T-helper 17 cell (primary cell): ENCODE measurements around the gene POU6F2. TPM values are rescaled to one million over a fixed set of nuclear protein-coding genes. Genes with fewer than 3 reads are reported as not detected.

Experiments used
- ATAC-seq: fragments of 150-1000 bp; cut with Tn5 transposase; 2 replicates; pipeline ENCODE4 v1.10.0; 2021; ENCODE audit warnings: mild to moderate bottlenecking, moderate library complexity
- DNase-seq, 3 donors: peaks; one replicate each; pipeline versions ENCODE4 v3.0.0 to v3.0.0-alpha.2; 2020 to 2021
- H3K9me3 ChIP-seq: one replicate; pipeline ENCODE4 v1.7.0; 2013; ENCODE audit warnings: low read length, mild to moderate bottlenecking; ENCODE audit not compliant: control insufficient read depth, poor library complexity, severe bottlenecking
- H3K27ac Mint-ChIP-seq: one replicate; pipeline ENCODE4 v1.8.0; 2022; ENCODE audit warnings: mild to moderate bottlenecking, moderate library complexity, mixed read lengths
- H3K27me3 Mint-ChIP-seq: one replicate; pipeline ENCODE4 v1.8.0; 2022; ENCODE audit warnings: mixed read lengths
- H3K36me3 Mint-ChIP-seq: one replicate; pipeline ENCODE4 v1.8.0; 2022; ENCODE audit warnings: low read depth, mixed read lengths
- H3K4me1 Mint-ChIP-seq: one replicate; pipeline ENCODE4 v1.8.0; 2022; ENCODE audit warnings: mild to moderate bottlenecking, mixed read lengths
- H3K4me3 Mint-ChIP-seq: one replicate; pipeline ENCODE4 v1.8.0; 2022; ENCODE audit warnings: mild to moderate bottlenecking, moderate library complexity, mixed read lengths
- total RNA-seq, 4 donors: library from RNA in 2 of 4; stranded (reverse) in 2 of 4; gene quantifications; one replicate each; pipeline ENCODE4 v1.2.3 and lab custom pipeline; 2022 to 2026

Gene POU6F2
- total RNA-seq, 2 donors from 2014 or later = 0.29 TPM; not detected in 1

DNA sequence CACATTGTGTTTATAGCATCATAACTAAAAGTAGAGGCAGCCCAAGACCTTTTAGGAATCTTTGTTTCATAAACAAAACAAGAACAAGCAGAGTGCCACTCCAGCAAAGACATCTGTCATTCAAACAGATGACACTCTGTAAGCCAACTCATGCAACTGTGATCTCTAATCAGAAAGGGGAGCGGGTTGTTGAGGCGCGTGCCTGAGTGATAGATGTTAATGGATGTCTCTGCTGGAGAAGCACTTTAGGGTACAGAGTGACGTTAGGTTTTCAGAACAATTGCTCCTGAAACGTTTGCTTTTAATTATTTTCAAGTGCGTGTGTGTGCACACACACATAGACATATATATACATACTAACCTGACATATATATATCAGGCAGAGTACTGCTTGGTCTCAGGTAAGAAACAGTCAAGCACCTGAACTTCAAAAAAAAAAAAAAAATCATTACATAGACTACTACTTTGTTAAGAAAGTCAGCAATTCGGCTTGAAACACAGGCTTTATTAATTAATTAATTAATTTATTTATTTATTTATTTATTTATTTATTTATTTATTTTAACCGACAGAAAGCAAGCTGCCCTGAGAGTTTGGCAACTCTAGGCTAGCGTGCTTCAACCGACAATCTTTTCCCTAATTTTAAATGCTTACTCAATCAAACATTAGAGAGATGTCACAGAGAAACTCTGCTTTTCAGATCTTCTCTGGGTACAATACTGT, 109.1 kb downstream of the POU6F2 start:
- Mint-ChIP-seq H3K36me3 (peaks cover 3% of the 10 kb centered on the region), H3K27ac (no peak overlapping the region), H3K4me3 (no peak overlapping the region), H3K4me1 (peaks cover 3% of the 10 kb centered on the region), H3K27me3 (peaks cover 30% of the 10 kb centered on the region)
- H3K9me3 ChIP-seq = no peaks in the 10 kb centered on the region
- no peak for DNase-seq
- no peak for ATAC-seq

- H3K4me1 Mint-ChIP-seq = peaks cover 3% of the 10 kb centered on the region
- peaks cover 3% of the 10 kb centered on the region for H3K36me3 Mint-ChIP-seq
- ATAC-seq (no peak), DNase-seq (no peak)
- H3K9me3 ChIP-seq = no peaks in the 10 kb centered on the region
- H3K4me3 Mint-ChIP-seq = no peak overlapping the region
- peaks cover 24% of the 10 kb centered on the region for H3K27me3 Mint-ChIP-seq
- H3K27ac Mint-ChIP-seq = no peak overlapping the region
These were observed 111.3 kb downstream of the POU6F2 start for GRCh38 chr7:39088730-39089593.

GRCh38 chr7:39091145-39091544, 113.4 kb downstream of the POU6F2 start:
- Mint-ChIP-seq H3K4me1 (no peaks in the 10 kb centered on the region), H3K4me3 (no peak overlapping the region), H3K36me3 (no peaks in the 10 kb centered on the region), H3K27me3 (peaks cover 13% of the 10 kb centered on the region), H3K27ac (no peak overlapping the region)
- H3K9me3 ChIP-seq = no peaks in the 10 kb centered on the region
- no peak for ATAC-seq
- no peak for DNase-seq

DNA sequence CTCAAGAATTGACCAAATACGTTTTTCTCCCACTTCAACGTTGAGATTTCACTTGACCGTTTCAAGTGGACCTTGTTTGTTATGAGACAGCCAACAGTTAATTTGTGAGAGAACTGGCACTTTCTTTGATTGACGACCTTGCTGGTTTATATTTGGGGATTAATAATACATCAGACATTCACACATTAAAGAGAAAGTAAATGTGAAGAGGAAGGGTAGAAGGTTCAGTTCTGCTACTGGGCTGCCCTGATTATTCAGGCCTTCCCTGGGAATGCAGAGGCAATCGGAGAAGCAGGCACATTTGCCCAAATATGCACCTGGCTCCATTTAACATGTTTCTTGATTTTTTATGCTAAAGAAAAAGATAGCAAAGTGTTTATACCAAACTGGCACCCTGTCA, 114.1 kb downstream of the POU6F2 start:
- no peak for ATAC-seq
- no peak overlapping the region for H3K4me3 Mint-ChIP-seq

GRCh38 chr7:39094731-39095130, 117.0 kb downstream of the POU6F2 start:
- ATAC-seq = no peak
- Mint-ChIP-seq H3K4me1 (no peaks in the 10 kb centered on the region), H3K36me3 (no peaks in the 10 kb centered on the region), H3K4me3 (no peak overlapping the region), H3K27ac (no peak overlapping the region), H3K27me3 (peaks cover 5% of the 10 kb centered on the region)
- DNase-seq = no peak
- H3K9me3 ChIP-seq = no peaks in the 10 kb centered on the region

More for the DNA sequence above, 114.1 kb downstream of the POU6F2 start:
- H3K4me1 Mint-ChIP-seq = no peaks in the 10 kb centered on the region
- DNase-seq = no peak
- H3K9me3 ChIP-seq = no peaks in the 10 kb centered on the region
- no peaks in the 10 kb centered on the region for H3K36me3 Mint-ChIP-seq
- no peak overlapping the region for H3K27ac Mint-ChIP-seq
- H3K27me3 Mint-ChIP-seq = peaks cover 9% of the 10 kb centered on the region

DNA sequence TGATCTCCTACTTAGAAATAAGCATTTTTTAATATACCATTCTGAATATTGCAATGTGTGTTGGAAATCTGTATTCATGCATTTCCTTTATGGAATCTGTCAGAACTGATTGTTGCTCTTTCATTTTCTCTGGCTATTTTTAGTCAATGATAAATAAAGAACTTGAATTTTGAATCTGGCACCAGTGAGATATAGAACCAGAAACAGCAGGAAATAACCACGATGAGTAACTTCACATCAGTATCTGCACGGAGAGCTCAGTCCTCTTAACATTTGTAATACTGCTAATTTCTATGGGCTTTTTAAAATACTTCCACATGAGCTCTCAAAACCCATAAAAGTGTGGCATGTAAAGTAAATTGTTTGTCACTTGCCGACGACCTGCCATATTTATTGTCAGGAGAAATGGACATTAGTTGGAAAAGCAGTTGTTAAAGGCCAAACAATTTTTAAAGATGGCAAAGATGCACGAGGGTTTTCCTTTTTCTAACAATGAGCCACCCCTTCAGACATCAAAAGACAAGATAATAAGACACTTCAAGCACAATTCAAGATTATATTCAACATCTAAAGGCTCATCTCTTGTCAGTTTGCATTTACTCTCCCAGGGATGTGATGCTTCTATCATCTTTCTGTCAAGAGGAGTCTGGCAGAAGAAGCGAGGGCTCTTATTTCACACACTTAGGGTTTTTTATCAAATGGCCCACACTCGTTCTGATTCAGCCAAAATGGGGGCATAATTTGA, 118.3 kb downstream of the POU6F2 start:
- ATAC-seq (no peak), DNase-seq (no peak)
- peaks cover 5% of the 10 kb centered on the region for H3K27me3 Mint-ChIP-seq
- no peaks in the 10 kb centered on the region for H3K9me3 ChIP-seq
- H3K4me3 Mint-ChIP-seq = no peak overlapping the region
- H3K36me3 Mint-ChIP-seq = no peaks in the 10 kb centered on the region
- no peak overlapping the region for H3K27ac Mint-ChIP-seq
- H3K4me1 Mint-ChIP-seq = no peaks in the 10 kb centered on the region

DNA sequence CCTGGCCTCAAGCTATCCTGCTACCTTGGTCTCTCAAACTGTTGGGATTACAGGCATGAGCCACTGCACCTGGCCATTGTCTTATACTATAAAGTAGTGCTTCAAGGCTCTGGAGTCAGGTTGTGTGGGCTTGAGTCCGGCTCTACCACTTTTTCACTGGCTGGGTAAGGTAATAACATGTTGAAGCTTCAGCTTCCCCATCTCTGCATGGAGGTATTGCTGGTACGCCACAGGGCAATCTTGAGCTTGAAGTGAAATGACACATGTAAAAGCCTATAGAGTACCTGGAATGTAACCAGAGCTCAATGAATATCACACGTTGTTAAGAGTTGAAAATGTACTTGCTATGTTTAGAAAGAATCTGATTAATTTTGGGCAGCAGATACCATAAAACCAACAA, 120.8 kb downstream of the POU6F2 start:
- no peak overlapping the region for H3K27ac Mint-ChIP-seq
- H3K4me1 Mint-ChIP-seq = no peaks in the 10 kb centered on the region
- DNase-seq = no peak
- H3K9me3 ChIP-seq = no peaks in the 10 kb centered on the region
- no peaks in the 10 kb centered on the region for H3K36me3 Mint-ChIP-seq
- ATAC-seq = no peak
- peaks cover 5% of the 10 kb centered on the region for H3K27me3 Mint-ChIP-seq
- H3K4me3 Mint-ChIP-seq = no peak overlapping the region

DNA sequence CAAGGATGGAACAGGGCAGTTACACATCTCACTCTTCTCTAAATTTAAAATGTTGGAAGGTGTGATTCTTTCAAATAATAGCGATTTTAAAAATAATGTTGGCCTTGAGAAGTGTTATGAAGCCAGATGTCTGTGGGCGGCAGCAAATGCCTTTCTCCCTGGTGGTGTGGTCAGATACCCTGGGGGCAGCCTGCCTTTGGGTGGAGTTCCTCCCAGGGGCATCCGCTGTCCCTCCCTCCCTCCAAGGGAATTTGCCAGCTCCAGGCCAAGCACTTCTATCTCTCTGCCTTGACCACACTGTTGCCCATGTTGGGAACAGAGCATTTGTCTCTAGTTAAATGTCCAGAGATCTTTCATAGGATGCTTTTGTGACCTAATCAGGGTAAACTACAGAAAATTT, 121.4 kb downstream of the POU6F2 start:
- DNase-seq (no peak), ATAC-seq (no peak)
- Mint-ChIP-seq H3K4me1 (no peaks in the 10 kb centered on the region), H3K27ac (no peak overlapping the region), H3K4me3 (no peak overlapping the region), H3K27me3 (peaks cover 5% of the 10 kb centered on the region), H3K36me3 (no peaks in the 10 kb centered on the region)
- H3K9me3 ChIP-seq = no peaks in the 10 kb centered on the region

- H3K27ac Mint-ChIP-seq = no peak overlapping the region
- ATAC-seq = no peak
These were observed 122.6 kb downstream of the POU6F2 start for GRCh38 chr7:39100270-39100669.

GRCh38 chr7:39102234-39102633, 124.5 kb downstream of the POU6F2 start:
- H3K36me3 Mint-ChIP-seq = no peaks in the 10 kb centered on the region
- no peaks in the 10 kb centered on the region for H3K9me3 ChIP-seq
- H3K27me3 Mint-ChIP-seq = peaks cover 6% of the 10 kb centered on the region
- ATAC-seq (no peak), DNase-seq (no peak)
- no peak overlapping the region for H3K4me3 Mint-ChIP-seq
- H3K27ac Mint-ChIP-seq = no peak overlapping the region
- no peaks in the 10 kb centered on the region for H3K4me1 Mint-ChIP-seq

More at GRCh38 chr7:39100270-39100669, 122.6 kb downstream of the POU6F2 start:
- no peaks in the 10 kb centered on the region for H3K9me3 ChIP-seq
- Mint-ChIP-seq H3K27me3 (peaks cover 2% of the 10 kb centered on the region), H3K36me3 (no peaks in the 10 kb centered on the region), H3K4me1 (no peaks in the 10 kb centered on the region), H3K4me3 (no peak overlapping the region)
- DNase-seq = no peak

DNA sequence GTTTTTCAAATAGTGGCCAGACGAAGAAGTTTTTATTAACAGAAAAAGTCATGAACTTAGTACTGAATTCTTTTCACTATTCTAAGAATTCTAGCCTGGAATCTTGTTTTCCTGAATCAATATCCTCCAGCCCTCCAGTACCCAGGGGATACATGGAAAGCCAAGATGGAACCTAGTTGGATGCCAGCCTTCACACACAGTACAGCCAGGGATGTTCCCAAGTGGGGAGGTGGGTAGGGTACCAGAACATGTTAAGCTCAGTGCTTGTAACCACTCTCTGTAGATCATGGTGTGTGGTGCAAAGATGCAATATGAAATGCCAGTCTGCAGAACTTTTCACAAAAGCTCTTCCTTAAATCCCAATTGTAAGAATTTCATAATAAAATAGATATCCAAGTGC, 128.0 kb downstream of the POU6F2 start:
- peaks cover 12% of the 10 kb centered on the region for H3K27me3 Mint-ChIP-seq
- ATAC-seq (no peak), DNase-seq (no peak)
- H3K4me1 Mint-ChIP-seq = no peaks in the 10 kb centered on the region
- no peak overlapping the region for H3K27ac Mint-ChIP-seq
- no peaks in the 10 kb centered on the region for H3K36me3 Mint-ChIP-seq
- no peaks in the 10 kb centered on the region for H3K9me3 ChIP-seq
- no peak overlapping the region for H3K4me3 Mint-ChIP-seq

DNA sequence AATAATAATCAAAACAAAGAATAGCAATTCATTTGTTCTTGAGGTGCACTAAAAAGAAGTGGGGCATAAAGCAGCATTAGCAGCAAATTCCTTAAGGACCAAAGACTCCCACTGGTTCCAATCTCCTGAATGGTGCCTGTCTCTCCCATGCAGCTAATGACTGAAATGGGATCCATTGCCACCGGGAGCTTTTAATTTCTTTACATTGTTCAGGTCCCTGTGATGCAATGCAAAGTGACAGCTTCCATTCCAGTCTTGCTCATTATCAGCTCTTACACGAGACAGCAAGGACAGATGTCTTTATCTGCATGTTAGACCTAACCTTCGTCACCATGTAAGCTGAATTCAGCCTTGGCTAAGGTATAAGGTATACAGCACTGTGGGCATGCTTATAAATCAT, 148.1 kb downstream of the POU6F2 start:
- ATAC-seq = no peak
- Mint-ChIP-seq H3K4me3 (no peak overlapping the region), H3K4me1 (no peaks in the 10 kb centered on the region), H3K27ac (no peak overlapping the region), H3K27me3 (peaks cover 13% of the 10 kb centered on the region), H3K36me3 (no peaks in the 10 kb centered on the region)
- H3K9me3 ChIP-seq = no peaks in the 10 kb centered on the region
- DNase-seq = no peak

- no peak for DNase-seq
- no peak overlapping the region for H3K27ac Mint-ChIP-seq
- H3K36me3 Mint-ChIP-seq = no peaks in the 10 kb centered on the region
- H3K9me3 ChIP-seq = no peaks in the 10 kb centered on the region
- H3K4me1 Mint-ChIP-seq = peaks cover 3% of the 10 kb centered on the region
- no peak for ATAC-seq
- peaks cover 18% of the 10 kb centered on the region for H3K27me3 Mint-ChIP-seq
- no peak overlapping the region for H3K4me3 Mint-ChIP-seq
These were observed 149.3 kb downstream of the POU6F2 start for GRCh38 chr7:39127058-39127457.
